ENCODE data around the gene C20orf144. TPM values are rescaled to one million over a fixed set of nuclear protein-coding genes. Genes with fewer than 3 reads are reported as not detected.

C20orf144 gene
- total and polyA plus RNA-seq, 4 donors, result not detected

DNA sequence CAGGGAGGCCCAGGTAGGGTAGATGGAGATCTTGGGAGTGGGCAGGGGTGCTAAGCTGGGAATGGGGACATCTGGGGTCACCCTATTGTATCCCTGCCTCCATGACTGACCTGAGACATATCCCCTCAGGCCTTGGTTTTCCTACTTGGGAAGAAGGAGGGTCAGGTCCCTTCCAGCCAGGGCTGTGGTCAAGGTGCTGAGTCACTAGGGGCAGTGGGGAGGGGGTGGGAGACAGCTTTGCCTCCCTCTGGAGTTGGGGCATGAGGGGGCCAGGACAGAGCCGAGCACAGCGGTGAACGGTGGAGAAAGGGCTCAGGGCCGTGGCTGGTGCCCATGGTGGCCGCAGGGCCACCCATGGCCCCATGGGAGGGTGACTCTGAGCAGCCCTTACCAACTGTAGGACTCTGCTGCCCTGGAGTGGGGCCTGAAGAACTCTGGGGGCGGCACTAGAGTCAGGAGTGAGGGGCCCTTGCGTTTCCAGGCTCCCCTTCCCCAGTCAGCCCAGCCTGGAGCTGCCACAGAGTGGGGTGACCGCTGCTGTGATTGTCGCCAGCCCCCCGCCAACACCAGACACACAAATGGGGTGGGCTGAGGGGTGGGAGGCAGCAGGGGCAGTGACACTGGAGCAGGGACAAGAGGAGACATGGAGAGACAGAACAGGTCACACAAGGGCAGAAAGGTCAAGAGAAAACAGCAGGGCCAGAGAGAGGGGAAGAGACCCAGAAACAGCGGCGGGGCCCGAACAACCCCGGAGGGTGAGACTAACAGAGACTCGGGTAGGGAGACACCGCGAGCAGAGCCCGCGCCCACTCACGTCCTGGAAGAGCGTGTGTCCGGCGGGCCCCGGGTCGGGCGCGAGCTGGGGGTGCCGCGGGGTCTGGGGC, 11.5 kb downstream of the C20orf144 start:
- peak overlapping the region in 1 of 2 donors; percentile 36 for H3K27ac ChIP-seq (ENCODE audit: low read depth in 1 of 2, low read length in 2 of 2)
- DNase-seq (ENCODE audit: low spot score), result no peak
- H3K9ac ChIP-seq (ENCODE audit: low read depth in 1 of 2, low read length in 2 of 2), result peak overlapping the region; percentile 29 to 61
- H3K36me3 ChIP-seq (ENCODE audit: control insufficient read depth in 4 of 4, insufficient read depth in 3 of 4, low read depth in 1 of 4, low read length in 3 of 4), result peaks cover 0 to 4% (median 0%) of the 10 kb centered on the region in 4 donors
- whole genome bisulfite sequencing, result 15% methylated on average over 29 of the region's 29 CpGs
- H3K27me3 ChIP-seq (ENCODE audit: control insufficient read depth in 4 of 4, insufficient read depth in 4 of 4, low read length in 3 of 4), result no peaks in the 10 kb centered on the region
- peaks cover 7 to 23% (median 14%) of the 10 kb centered on the region in 4 donors for H3K4me1 ChIP-seq (ENCODE audit: control insufficient read depth in 4 of 4, insufficient read depth in 4 of 4, low read length in 3 of 4)
- TF ChIP-seq GABPA (IDR thresholded peaks at IDR 0.05 in 1 of 2, conservative IDR thresholded peaks at IDR 0.05 in 1 of 2), result no peak
- TF ChIP-seq, protein P1, sequence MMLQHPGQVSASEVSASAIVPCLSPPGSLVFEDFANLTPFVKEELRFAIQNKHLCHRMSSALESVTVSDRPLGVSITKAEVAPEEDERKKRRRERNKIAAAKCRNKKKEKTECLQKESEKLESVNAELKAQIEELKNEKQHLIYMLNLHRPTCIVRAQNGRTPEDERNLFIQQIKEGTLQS (IDR thresholded peaks at IDR 0.05), result no peak
- peak in 1 of 2 donors; percentile 9 for TF ChIP-seq RXRA (IDR thresholded peaks at IDR 0.05)
- TF ChIP-seq YY1 (IDR thresholded peaks at IDR 0.05), result no peak
- TF ChIP-seq TAF1 (conservative IDR thresholded peaks at IDR 0.05), result no peak
- TF ChIP-seq, protein P2, sequence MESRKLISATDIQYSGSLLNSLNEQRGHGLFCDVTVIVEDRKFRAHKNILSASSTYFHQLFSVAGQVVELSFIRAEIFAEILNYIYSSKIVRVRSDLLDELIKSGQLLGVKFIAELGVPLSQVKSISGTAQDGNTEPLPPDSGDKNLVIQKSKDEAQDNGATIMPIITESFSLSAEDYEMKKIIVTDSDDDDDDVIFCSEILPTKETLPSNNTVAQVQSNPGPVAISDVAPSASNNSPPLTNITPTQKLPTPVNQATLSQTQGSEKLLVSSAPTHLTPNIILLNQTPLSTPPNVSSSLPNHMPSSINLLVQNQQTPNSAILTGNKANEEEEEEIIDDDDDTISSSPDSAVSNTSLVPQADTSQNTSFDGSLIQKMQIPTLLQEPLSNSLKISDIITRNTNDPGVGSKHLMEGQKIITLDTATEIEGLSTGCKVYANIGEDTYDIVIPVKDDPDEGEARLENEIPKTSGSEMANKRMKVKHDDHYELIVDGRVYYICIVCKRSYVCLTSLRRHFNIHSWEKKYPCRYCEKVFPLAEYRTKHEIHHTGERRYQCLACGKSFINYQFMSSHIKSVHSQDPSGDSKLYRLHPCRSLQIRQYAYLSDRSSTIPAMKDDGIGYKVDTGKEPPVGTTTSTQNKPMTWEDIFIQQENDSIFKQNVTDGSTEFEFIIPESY (IDR thresholded peaks at IDR 0.05), result no peak
- peak overlapping the region; percentile 45 to 82 (median 71) for H3K4me3 ChIP-seq (ENCODE audit: low read depth in 1 of 3, low read length in 3 of 3)
- no peaks in the 10 kb centered on the region for H3K9me3 ChIP-seq (ENCODE audit: control insufficient read depth in 4 of 4, low read length in 3 of 4)

DNA sequence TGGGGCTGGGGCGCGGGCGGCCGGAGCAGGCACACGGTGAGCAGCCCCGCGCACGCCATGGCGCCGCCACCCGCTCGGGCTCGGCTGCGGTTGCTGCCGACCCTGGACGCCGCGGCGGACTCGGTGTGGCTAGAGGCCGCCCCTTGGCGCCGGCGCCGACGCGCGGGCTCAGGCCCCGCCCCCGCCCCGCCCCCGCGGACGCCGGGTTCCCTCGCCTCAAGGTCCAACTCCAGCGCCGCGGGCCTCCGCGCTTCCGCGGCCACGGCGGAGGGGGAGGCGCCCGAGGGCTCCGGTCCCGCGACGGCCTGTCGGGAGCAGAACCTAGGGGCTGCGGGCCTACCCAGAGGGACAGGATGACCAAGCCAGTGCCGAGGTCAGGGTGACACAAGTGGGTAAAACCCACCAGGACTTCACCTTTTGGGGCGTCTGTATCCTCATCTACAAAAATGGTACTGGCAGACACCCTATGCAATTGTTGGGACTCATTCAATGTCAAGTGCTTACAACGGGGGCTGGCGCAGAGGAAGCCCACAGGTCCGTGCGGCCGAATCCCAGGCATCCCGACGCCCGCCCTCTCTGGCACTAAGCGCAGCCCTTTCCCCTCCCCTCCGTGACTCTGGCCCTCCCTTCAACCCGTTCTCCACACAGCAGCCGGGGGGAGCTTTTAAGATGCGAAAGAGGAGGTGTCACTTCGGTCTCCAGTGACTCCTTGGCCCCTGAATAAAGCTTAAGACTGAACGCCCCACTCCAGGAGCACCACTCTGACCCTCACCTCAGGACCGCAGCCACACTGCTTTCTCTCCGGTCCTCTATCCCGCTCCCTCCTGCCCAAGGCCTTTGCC, 12.4 kb downstream of the C20orf144 start, which contains the start of gene NECAB3:
NECAB3 (minus strand) TSS at position 135 of the 842 bp plus-strand sequence; CDS start at position 59, 76 bp downstream.
- peak in 1 of 2 donors; percentile 4 for TF ChIP-seq HNF4A (conservative IDR thresholded peaks at IDR 0.05)
- TF ChIP-seq NR2F2 (IDR thresholded peaks at IDR 0.05), result peak; percentile 16
- TF ChIP-seq RAD21 (IDR thresholded peaks at IDR 0.05), result no peak
- WGBS, result 8% methylated on average over 73 of the region's 73 CpGs
- DNase-seq (ENCODE audit: low spot score), result peak; percentile 89

GRCh38 chr20:33675136-33675959, 13.2 kb downstream of the C20orf144 start:
- Histone ChIP-seq H3K36me3 (ENCODE audit: control insufficient read depth in 4 of 4, insufficient read depth in 3 of 4, low read depth in 1 of 4, low read length in 3 of 4) (no peaks in the 10 kb centered on the region), H3K9ac (ENCODE audit: low read depth in 1 of 2, low read length in 2 of 2) (peak overlapping the region in 1 of 2 donors; percentile 12), H3K4me3 (ENCODE audit: low read depth in 1 of 3, low read length in 3 of 3) (no peak overlapping the region), H3K9me3 (ENCODE audit: control insufficient read depth in 4 of 4, low read length in 3 of 4) (no peaks in the 10 kb centered on the region), H3K27me3 (ENCODE audit: control insufficient read depth in 4 of 4, insufficient read depth in 4 of 4, low read length in 3 of 4) (no peaks in the 10 kb centered on the region), H3K27ac (ENCODE audit: low read depth in 1 of 2, low read length in 2 of 2) (peak overlapping the region in 1 of 2 donors; percentile 38), H3K4me1 (ENCODE audit: control insufficient read depth in 4 of 4, insufficient read depth in 4 of 4, low read length in 3 of 4) (peaks cover 7 to 23% (median 14%) of the 10 kb centered on the region in 4 donors)
- WGBS, result 71% methylated on average over 16 of the region's 16 CpGs
- DNase-seq (ENCODE audit: low spot score), result no peak
- no peak for TF ChIP-seq HNF4G (IDR thresholded peaks at IDR 0.05)
- TF ChIP-seq RAD21 (IDR thresholded peaks at IDR 0.05), result no peak
- no peak for TF ChIP-seq CTCF (IDR thresholded peaks at IDR 0.05; ENCODE audit: low read depth, low read length, missing input control)
- TF ChIP-seq, protein P2 (IDR thresholded peaks at IDR 0.05), result no peak
- TF ChIP-seq RXRA (IDR thresholded peaks at IDR 0.05), result no peak
- no peak for TF ChIP-seq TAF1 (conservative IDR thresholded peaks at IDR 0.05)
- TF ChIP-seq GABPA (IDR thresholded peaks at IDR 0.05 in 1 of 2, conservative IDR thresholded peaks at IDR 0.05 in 1 of 2), result no peak

More for the DNA sequence above, 12.4 kb downstream of the C20orf144 start, which contains the start of gene NECAB3:
- no peaks in the 10 kb centered on the region for H3K9me3 ChIP-seq (ENCODE audit: control insufficient read depth in 4 of 4, low read length in 3 of 4)
- peaks cover 7 to 23% (median 14%) of the 10 kb centered on the region in 4 donors for H3K4me1 ChIP-seq (ENCODE audit: control insufficient read depth in 4 of 4, insufficient read depth in 4 of 4, low read length in 3 of 4)
- H3K36me3 ChIP-seq (ENCODE audit: control insufficient read depth in 4 of 4, insufficient read depth in 3 of 4, low read depth in 1 of 4, low read length in 3 of 4), result no peaks in the 10 kb centered on the region
- peak within 1 kb of the TSS; percentile 65 to 82 (median 71) for H3K4me3 ChIP-seq (ENCODE audit: low read depth in 1 of 3, low read length in 3 of 3)
- H3K27ac ChIP-seq (ENCODE audit: low read depth in 1 of 2, low read length in 2 of 2), result peak within 1 kb of the TSS in 1 of 2 donors; percentile 38
- no peaks in the 10 kb centered on the region for H3K27me3 ChIP-seq (ENCODE audit: control insufficient read depth in 4 of 4, insufficient read depth in 4 of 4, low read length in 3 of 4)
- H3K9ac ChIP-seq (ENCODE audit: low read depth in 1 of 2, low read length in 2 of 2), result peak within 1 kb of the TSS; percentile 61 to 66
